Limb (tissue), 2 donors: ENCODE measurements around the gene FAM3C.
"Not testable (repeated sequence)": the region's sequence is repeated elsewhere in the genome, so short reads cannot be mapped to it uniquely, and the experiment has no call there.

Experiments used
- DNase-seq, 2 donors: peaks; one replicate each; pipeline ENCODE4 v3.0.0-alpha.2; 2016; ENCODE audit errors: extremely low spot score in 2 of 2

FAM3C gene

DNA sequence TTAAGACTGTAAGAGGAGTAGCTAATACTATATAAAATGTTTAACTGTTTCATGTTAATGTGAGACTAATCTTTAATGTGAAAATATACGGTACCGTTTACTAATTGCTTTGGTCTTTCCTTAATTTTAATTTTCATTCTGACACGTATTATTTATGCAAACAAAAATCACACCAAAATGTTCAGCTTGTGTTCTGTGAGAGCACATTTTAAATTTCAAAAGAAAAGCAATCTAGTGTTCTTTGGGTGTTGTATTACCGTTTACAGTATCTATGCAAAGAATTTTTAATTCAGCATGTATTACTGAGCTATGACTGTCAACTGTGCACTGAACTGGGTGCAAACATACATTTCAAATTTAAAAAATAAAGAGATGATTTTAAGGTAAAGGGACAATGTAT, 65.1 kb downstream of the FAM3C start:
- no peak for DNase-seq

- DNase-seq: peak in 1 of 2 donors; percentile 63
Measured at GRCh38 chr7:121330053-121330833, 65.9 kb downstream of the FAM3C start.

DNA sequence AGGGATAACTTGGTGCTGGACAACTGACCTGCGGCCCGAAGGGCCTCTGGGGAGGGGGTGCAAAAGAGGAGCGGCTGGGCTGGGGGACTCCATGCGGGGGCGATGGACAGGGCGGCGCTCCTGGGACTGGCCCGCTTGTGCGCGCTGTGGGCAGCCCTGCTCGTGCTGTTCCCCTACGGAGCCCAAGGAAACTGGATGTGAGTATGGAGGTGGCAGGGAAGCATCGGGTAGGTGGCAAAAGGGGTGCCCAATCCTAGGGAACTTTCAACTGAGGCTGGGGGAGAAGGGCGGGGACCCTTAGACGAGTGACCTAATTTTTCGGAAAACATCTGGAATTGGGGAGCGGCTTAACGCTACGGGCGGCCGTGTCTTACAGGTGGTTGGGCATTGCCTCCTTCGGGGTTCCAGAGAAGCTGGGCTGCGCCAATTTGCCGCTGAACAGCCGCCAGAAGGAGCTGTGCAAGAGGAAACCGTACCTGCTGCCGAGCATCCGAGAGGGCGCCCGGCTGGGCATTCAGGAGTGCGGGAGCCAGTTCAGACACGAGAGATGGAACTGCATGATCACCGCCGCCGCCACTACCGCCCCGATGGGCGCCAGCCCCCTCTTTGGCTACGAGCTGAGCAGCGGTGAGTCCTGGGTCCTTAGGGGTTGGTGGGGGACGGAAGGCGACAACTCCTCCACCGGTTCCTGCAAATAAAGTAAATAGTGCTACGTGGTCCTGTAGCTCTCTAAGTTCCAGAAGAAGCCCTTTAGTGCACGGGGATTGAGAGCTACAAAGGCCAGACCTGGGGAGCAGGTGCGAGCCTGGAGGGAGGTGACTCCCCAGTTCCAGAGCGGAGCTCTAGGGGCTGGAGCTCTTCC, 66.7 kb downstream of the FAM3C start:
- DNase-seq: peak in 1 of 2 donors; percentile 64

- peak in 1 of 2 donors; percentile 59 for DNase-seq
Measured at GRCh38 chr7:121328508-121329190, 67.5 kb downstream of the FAM3C start, which contains the start of gene WNT16. TSS of gene WNT16 (plus strand) at chr7:121329000. CDS start at chr7:121329293, 293 bp downstream.

DNA sequence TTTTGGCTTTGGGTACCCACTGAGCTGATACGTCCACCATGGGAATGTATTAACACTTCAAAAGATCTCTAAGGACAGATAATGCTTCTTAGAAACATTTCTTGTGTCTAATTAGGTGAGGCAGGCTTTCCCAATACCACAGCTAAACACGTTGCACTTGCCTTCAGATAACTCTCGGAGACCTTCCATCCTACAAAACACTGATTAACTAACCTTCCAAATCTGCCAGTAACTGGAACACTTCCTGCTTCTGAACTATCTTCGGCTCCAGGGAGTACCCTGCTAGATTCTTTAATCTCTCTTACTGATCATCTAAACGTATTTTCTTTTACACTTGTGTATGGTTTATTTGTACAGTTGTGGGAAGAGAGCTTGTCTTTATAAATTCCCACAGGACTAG, 68.4 kb downstream of the FAM3C start:
- no peak for DNase-seq

DNA sequence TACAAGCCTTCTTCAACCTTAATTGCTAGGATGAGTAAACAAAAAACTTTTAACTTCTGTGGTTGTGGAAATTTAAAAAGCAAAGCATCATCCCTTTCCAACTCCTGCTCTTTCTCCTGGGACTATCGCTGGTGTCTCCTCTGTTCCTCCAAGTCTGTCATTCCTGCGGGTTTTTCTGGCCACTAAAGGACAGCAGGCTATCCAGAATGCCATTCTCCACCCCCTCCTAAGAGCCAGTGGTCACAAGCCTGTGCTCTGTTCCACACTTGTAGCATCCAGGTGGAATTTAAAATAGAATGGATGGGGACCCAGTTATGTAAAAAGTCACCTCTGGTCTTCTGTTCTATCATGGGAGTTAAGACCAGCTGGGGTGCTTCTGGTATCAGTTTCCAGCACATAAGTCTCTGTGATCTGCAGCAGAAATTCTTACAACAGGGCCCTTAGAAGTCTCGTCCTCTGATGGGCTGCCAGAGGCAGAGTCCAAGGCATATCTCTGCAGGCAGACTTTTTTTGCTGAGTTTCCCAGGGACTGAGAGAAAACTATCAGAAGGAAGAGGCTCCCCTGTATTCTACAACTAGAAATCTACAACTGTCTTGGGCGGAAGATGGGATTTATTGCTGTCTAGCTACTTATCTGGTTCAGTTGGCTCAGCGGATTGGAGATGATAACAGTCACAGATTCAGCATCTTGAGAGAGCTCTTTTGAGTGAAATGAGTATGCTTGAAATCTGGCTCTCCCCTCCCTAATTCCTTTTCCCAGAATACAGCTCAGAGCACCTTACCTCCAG, 72.4 kb downstream of the FAM3C start:
- no peak for DNase-seq

DNA sequence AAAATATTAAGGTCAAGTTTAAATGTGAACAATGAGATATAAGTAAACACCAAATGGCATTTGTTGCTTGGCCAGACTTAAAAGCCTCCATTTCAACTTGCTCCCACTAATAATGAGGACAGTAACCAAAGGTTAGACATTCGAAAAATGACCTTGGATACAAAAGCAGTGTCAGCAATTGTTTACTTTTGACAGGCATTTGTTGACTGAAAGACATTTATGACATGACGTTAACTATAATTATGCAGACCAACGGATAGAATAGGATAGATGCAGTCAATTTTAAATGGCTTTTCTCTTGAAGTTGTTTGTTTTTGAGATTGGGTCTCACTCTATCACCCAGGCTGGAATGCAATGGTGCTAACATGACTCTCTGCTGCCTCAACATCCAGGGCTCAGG, 73.6 kb downstream of the FAM3C start:
- DNase-seq: no peak

- not testable (repeated sequence) for DNase-seq
Measured at GRCh38 chr7:121315170-121315569, 80.9 kb downstream of the FAM3C start.

DNA sequence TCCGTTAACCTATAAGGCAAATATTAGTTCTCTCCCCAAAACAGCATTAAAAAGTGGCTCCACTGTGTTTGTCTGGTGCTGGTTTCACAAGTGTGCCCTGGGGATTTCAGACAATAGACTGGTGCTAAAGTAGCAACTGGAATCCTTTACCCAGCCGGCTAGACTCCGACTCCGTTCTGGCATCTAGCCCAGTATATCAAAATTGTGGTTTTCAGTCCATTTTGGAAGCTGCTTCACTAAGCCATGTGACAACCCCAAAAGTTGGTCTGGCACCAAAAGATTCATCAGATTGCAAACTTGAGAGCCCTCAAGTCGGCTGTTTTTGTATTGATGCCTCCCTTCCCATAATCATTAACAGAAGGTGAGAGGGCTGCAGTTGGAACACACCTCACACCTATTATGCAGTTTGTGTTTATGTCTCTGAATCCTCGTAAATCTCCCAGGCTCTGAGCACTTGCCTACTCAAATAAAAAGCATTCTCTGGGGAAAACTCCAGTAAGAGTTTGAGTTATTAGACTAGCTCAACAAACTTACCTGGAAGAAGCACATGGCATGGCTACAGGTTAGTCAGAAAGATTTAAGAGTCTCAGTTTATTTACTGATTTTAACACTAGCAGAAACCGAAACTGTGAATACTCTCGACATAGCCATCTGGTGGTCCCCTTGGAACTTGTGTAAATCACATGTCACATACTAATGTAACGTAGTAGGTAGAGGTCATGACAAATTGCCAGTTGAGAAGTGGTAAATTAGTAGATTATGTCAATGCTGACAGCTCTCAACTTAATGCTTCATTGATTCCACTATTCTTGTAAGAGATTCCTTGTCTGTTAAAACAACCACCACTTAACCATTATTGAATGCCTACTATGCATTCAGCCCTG, 82.1 kb downstream of the FAM3C start:
- DNase-seq: no peak

DNA sequence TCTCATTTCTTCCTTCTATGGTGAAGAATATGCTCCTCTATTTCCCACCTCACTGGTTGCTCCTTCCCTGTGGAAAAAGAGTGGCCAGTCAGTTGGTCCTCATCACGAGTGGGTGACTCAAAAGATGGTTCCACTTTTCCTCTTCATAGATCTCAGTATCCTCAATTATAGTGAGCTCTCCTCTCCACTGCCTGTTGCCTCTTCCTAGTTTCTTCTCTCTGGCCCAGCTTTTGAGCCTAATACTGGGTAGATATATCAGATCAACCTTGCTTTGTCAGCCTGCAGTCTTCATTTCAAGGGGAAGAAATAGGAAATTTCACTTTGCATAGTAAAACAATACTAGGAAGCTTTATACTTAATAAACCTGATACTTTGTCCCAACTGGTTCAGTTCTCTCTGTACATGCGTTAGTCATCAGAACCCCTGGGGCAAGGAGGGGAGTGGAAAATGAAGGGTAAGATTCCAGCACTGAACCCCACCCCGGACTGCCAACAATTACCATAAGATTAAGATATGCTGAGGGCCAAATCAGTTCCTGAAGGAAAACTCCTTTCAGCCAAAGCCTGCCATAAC, 82.8 kb downstream of the FAM3C start:
- no peak for DNase-seq

- no peak for DNase-seq
Measured at GRCh38 chr7:121307021-121307574, 89.0 kb downstream of the FAM3C start.

DNA sequence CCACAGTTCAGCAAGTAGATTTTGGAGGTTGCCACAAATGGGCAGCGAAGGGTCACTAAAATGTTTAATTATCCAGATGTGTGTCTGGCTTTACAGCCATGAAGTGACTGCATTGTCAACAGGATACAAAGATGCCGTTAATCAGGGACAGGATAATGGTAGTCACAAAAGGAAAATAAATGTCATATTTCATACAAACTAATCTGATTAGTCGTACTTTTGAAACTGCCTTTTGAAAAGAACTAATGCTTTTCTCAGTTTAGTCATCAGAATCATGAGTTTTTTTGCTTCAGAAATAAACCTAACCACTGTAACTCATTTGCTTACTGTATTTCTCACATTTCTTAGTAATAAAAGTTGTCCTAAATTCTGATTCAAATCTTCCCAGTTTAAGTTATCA, 89.5 kb downstream of the FAM3C start:
- DNase-seq: no peak

DNA sequence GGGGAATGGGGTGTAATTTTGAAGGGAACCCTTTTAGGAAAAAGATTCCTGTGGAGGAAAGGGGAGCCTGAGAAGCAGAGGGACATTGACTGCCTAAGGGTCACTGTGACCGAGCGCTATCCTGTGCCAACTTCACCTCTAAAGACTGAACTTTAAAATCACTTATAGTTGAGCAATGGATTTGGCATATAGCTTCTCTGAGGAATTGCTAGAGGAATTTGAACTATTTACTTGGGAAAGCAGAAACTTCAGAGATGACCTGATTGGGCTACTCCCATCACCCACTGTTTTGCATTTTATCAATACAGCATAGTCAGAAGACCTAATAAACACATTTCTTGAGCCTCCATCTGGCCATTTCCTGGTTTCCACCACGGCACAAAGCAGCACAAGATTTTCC, 91.0 kb downstream of the FAM3C start:
- no peak for DNase-seq

DNA sequence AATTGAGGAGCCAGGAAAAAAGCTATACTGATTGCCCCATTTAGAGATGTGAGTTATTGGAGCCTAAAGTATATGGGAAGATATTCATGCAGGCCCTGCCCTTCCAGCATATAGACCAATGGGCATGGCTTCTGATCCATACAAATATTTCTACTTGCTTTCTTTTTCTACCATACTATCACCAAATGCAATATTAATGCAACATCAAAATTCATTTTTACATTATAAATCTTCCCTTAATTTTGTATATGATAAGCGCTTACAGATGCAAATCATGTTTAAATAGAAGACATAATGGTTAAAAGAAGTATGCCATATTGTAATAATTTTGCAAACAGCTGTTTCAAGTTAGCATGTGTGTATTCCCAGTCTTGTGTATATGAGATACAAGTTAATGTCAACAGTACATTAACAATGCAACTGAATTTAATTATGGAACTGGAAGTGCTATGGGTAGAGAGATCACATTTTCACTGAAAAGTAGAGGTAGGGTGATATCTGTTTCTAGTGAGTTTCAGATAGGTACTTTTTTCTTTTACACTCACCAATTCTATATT, 91.9 kb downstream of the FAM3C start:
- DNase-seq: no peak

DNA sequence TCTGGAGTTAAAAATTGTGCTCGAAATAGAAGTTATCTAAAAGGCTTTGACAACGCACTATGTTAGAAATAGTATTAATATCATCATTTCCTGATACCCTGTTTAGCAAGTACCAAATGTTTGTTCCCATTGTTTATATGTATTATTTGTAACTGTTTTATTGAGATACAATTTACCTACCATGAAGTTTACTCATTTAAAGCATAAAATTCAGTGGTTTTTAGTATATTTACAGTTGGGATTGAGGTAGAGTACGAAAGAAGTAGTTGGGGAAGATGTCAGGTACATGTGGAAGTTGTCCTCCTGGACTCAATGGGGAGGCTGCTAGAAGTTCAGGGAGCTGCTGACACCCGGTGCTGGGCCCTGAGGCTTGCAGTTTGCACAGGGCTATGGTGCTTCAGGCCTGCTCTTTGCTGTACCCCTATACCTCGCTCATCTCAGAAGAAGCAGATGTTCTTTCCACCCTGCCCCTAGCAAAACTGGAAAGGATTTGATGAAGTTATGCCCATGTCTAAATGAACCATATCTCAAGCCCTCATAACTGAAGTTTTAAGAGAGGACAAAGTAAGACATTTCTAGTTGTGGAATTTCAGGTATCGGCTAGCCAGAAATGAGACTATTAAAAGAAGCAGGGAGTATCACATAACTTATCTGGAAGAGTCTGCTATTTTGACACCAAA, 92.5 kb downstream of the FAM3C start:
- DNase-seq: no peak

DNA sequence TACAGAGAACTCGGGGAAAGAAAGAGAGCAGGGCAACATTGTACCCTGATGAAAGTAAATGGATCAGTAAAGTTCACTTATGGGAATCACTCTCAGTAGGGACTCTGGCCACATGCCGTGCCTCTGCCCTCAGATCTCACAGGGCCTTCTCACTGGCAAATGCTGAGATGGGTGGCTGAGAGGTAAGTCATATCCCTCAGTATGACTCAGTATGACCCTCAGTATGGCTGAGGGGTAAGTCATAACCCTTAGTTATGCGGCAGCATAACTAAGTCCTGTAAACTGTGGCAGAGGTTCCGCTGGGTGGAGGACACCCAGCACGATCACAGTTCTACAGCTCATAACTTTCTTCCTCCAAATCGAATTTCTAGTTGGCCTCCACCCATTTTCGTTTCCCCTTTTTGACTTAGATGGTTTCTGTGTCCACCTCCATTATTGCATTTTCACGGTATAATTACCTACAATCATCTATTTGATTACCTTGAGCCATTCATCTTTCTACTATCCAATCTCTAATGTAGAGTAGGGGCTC, 93.8 kb downstream of the FAM3C start:
- DNase-seq: no peak

DNA sequence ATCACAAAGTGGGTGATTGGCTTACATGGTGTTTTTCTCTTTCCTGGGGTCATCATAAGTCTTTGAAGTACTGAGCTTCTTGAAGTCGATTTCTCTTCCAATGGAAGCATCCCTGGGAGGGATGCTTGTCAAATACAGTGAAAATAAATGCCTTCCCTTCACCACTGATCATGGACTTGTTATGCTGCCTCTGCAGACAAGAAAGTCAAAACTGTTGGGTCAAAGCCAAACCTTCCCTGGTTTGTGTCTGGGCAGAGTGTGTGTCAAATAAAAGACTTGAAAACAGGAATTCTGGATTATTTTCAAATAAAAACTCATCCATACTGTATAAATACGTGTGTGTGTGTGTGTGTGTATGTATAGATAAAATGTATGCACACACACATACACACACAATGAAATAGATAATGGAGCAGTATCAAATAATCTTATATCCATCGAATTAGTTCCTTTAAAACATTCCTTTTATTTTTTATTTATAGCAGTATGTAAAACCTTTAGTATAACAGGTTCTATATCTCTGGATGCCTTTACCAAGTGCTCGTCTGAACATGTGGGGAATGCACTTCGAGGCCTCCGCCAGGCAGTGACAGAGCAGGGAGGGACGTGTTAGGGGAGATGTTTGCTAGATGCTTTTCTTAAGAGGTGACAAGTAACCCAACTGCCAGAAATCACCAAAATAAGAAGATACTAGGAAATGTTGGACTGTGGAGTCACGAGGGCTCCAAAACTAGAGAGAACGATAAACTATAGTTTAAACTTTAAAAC, 94.5 kb downstream of the FAM3C start:
- no peak for DNase-seq
